NCI-H2196 (cell line): Measurements from ENCODE around the gene AUP1.
"Not testable (repeated sequence)": the region's sequence is repeated elsewhere in the genome, so short reads cannot be mapped to it uniquely, and the experiment has no call there.

Source experiments
- DNase-seq: peaks from one replicate; lab custom pipeline; 2025; ENCODE audit not compliant: unreplicated experiment; lab: John Stamatoyannopoulos, UW

The AUP1 gene, protein sequence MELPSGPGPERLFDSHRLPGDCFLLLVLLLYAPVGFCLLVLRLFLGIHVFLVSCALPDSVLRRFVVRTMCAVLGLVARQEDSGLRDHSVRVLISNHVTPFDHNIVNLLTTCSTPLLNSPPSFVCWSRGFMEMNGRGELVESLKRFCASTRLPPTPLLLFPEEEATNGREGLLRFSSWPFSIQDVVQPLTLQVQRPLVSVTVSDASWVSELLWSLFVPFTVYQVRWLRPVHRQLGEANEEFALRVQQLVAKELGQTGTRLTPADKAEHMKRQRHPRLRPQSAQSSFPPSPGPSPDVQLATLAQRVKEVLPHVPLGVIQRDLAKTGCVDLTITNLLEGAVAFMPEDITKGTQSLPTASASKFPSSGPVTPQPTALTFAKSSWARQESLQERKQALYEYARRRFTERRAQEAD

DNA sequence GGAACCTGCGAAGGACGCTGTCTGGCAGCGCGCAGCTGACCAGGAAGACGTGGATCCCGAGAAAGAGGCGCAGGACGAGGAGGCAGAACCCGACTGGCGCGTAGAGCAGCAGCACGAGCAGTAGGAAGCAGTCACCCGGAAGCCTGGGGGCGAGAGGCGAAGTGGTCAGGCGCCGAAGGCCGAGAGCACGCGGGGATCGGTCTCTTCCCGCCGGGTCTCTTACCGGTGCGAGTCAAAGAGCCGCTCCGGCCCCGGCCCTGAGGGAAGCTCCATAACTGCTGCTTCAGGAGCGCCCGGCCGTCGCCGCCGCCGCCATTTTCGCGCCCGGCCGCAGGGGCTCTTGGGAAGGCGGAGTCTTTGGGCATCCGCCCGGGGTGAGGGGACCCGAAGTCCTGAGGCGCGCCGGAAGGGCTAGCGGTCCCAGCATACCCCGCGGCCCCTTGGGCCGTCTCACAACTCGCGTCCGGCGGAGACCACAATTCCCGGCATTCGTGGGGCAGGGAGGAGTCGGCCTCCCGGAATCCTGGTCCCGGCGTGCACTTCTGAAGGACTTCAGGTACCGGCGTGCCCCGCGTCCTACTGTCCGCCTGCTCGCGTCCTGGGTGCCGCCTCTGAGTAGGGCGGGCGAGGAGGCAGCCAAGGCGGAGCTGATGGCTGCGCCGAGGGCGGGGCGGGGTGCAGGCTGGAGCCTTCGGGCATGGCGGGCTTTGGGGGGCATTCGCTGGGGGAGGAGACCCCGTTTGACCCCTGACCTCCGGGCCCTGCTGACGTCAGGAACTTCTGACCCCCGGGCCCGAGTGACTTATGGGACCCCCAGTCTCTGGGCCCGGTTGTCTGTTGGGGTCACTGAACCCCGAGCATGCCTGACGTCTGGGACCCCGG is at the start of gene AUP1, which contains the start of gene HTRA2:
TSS of gene AUP1 (minus strand) at position 350 of the 882 bp plus-strand sequence. CDS start at position 273, 77 bp downstream.
TSS of gene HTRA2 (plus strand) at position 577 of the 882 bp plus-strand sequence. CDS start at position 651, 74 bp downstream.
- peak; percentile 93 for DNase-seq

DNA sequence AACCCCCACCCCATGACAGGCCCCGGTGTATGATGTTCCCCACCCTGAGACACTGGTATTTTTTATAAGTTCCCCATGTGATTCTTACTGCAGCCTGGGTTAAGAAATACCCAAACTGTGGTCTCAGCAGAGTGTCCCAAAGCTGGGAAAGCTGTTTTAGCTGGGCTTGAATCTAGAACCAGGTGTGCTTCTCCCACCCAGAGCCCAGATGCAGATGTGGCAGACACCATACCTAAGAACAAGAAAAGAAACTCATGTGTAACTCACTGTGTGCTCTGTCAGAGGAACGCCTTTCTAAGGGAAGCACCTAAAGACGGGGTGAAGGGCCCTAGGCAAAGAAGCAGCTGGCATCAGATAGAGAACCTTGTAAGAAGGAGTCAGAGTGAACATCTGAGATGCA is 48.9 kb upstream of the AUP1 start:
- no peak for DNase-seq

DNA sequence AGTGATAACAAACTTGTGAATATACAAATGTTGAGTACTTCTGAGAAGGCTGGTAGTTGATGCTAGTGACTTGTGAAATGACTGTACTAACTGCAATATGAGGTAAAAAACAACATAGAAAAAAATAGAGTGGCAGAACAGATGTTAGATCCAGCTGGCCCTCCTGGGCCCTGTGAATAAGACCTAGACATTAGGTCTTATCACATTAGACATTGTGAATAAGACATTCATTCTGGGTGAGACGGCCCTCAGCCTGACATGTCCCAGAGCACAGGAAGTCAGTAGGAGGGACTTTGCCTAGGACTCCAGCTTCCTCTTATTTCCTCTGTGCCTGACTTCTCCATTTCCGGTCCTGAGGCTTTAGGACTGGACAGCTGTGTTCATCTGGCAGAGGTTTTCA is 47.9 kb upstream of the AUP1 start:
- DNase-seq = no peak

DNA sequence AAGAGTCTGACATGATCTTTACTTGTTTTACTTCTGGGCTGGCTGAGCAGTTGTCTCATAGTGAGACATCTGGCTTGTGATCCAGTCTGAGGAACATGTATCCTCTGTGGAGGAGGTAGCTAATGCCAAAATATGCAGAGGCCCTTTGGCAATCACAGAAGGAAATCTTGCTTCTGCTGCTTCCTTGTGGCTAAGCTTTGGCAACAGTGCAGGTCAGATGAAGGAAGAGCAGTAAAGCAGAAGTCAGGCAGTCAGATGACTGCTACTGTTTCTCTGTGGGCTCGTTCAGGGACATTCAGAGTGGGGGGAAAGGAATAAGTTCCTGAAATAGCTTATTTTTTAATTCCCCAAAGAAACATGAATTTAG is 47.3 kb upstream of the AUP1 start:
- no peak for DNase-seq

DNA sequence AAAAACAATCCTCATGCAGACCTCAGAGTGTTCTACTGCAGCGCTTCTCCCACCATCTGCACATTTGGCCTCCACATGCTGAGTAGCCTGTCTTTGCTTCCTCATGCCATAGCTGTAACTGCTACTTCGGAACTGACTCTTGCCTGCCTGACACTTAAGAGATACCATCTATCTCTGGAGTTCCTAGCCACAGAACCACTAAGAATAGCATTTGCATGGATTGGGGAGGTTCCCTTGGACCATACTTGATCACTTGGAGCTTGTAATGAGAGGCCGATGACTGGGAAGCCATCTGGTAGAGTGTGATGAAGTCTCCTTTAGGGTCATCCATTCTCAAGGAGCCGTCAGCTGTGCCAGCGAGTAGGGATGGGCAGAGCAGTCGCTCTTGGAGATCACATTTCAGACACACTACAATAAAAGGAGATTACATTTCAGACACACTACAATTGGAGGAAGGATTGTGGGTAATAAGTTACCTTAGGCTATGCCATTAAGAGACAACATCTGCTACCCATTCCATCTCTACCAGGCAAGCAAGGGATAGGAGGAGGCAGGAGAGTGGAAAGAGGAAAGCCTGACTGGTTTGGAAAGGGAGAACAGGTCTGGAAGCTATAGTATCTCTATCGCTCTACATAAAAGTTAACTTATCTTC is 46.8 kb upstream of the AUP1 start:
- no peak for DNase-seq

DNA sequence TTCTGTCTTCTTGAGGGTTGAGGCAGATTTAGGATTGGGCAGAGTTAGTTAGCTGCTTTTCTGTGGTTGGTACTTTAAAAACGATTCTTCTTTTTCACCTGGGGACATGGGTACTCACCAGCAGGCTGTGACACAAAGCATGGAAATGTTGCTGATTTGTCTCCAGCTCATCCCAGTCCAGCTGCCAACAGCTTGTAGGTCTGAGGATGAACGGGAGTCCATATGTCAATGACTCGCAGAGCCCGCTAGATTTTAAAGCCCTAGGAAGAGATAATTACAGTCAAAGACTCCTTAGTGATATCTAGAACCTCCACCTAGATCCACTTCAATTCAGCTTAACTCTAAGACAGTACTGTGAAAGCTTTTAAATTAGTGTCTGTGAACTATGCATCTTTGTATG is 45.8 kb upstream of the AUP1 start:
- no peak for DNase-seq

DNA sequence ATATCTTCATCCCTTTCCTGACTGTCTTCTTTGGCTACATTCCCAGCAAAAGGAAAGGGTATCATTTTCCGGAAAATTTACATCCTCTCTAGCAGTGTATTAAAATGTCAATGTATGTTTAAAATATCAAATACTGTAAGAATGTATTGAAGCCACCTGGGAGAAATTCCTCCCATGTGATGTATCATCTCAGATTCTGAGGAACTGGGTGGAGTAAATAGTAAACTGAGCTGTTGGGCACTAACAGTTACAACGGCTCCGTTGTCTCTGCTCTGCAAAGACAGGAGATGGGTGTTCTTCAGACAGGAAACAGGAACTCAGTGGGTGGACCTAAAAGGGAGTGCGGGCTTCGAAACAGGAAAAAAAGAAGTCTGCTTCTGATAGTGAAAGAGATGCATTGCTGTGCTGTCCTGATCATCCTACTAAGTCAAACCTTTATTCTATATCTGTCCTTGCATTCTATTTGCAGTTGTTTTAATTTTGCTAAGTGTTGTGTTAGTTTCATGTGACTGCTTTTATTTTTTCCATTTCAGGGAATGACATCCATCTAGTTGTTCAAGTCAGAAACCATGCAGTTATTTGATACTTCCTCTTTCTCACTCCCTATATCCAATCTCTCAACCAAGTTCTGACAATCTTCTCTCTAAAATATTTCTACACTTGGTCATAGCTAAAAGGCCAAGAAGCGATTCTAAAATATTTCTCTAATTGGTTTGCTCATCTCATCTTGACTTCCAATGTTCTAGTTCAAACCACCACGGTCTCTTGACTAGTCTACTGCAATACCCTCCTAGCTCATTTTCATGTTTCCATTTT is 44.4 kb upstream of the AUP1 start:
- DNase-seq = no peak

DNA sequence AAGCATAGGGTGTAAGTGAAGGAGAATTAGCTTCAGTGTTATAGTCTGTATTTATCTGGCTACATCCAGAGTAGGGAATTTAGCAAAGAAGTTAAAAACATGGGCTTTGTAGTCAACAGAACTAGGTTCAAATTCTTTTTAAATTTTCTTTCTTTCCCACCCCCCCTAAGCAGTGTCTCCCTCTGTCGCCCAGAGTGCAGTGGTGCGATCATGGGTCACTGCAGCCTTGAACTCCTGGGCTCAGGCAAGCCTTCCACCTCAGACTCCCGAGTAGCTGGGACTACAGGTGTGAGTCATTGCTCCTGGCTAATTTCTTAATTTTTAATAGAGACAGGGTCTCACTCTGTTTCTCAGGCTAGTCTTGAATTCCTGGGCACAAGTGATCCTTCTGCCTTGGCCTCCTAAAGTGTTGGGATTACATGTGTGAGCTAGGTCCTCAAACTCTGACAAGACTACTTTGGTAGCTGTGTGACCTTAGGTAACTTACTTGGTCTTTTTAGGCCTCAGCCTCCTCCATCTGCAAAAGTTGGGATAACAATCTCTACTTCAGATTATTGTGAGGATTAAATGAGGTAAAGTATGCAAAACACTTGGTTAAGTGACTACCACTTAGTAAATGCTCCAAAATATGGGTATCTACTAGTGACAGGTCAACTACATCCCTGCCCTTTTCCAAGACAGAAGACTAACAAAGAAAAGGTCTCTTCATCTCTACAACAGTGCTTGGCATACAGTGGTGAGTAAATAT is 42.8 kb upstream of the AUP1 start:
- no peak for DNase-seq

DNA sequence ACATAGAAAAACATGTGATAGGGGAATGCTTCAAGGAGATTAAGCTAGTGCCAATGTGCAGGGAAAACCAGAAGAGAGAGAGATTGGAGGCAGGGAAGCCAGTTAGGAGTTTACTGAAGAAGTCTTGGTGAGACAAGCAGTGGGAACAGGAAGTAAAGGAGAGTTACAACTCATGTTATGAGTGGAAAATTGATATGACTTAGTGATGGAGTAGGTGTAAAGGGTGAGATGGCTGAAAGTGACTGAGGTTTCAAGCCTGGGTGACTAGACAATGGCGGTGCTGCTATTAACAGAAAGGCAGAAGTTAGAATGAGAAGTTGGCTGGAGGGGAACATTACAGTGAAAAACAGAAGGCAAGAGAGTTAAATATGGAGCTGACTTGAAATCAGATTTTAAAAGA is 41.6 kb upstream of the AUP1 start:
- no peak for DNase-seq

DNA sequence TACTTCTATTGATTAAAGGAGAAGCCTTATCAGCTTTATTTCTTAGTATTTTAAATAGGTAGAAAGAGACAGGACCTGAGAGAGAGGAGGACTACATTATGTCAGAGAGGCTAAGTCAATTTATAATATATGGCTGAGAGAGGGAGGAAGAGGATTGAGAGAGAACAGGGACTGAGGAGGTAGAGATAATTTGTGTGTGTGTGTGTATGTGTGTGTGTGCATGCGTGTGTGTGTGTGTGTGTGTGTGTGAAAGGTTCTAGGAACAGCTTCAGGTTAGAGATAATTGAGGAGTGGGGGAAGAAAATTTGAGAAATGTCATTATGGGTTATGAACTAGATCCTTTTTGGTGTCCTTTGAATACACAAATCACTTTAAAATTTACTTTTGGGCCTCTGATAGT is 40.2 kb upstream of the AUP1 start:
- no peak for DNase-seq

DNA sequence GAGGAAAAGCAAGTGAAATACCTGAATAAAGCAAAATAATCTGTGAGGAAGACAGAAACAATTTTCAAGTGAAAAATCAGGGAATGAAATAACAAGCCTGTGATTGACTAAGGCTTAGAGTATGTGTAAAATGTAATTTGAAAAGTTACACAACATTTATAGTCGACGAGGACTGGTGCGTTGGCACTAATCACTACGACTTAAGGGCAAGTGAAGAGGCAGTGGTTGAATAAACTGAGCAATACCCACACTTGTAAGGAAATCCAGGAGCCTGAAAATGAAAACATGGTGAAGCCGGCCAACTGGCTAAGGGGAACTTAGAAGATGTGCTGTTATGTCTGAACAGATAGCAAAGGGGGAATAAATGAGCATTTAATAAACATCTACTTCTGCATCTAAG is 38.4 kb upstream of the AUP1 start:
- no peak for DNase-seq

DNA sequence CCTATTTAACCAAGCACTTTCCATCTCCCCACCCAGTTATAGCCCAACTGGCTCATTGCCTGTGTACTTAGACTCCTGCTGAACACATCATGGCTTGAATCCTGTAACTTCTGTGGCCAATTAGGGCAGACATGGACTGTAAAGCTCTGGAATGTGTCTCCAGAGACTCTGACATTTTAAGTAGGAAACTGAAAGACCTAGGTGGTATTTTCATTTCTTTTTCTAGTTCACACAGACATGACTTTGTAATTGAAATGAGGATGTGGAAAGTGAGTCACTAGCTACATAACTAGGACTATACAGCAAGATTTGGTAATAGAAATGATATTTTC is 37.2 kb upstream of the AUP1 start:
- no peak for DNase-seq

DNA sequence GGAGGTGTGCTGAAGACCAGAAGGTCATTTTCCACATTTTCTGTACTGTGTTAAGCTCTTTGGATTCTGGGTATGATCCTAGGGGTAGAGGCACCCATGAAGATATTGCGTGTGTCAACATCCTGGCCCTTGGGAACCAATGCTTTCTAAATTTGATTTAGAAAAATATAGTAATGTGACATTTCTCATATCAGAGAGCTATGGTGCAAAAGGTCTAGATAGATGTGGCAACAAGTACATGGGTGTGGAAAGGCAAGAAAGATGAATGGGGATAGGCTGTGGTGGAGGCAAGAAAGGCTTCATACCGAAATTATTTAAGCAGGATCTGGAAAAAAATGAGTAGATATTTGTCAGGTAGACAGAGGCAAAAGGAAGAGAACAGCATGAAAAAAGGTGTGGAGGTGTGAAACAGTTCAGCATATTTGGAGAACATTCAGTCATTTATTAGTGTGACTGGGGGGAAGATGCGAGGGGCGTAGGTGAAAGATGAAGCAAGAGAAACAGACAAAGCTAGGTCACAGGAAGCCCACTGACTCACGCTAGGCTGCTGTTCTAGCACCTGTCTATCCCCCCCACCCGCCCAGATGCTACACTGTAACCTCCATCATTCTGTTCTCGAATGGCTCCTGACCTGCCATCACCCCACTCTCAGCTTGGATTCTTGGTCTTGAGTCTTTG is 36.7 kb upstream of the AUP1 start:
- DNase-seq = no peak

DNA sequence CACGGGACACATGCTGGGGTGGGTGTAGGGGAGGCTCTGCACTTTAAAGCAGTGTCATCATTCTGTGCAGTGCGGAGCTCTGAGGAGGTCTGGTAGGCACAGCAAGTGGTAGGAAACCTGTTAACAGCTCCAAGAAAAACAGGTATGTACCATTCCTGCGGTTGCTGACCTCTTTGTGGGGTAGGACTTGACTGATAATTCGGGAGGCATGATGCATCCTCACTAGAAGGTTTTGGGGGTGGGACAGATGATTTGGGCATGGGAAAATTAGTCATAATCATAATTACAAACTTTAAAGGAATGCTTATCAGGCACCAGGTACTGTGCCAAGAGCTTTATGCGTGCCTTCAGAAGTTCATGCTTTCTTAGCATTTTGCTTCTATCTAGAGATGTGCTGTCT is 34.7 kb upstream of the AUP1 start:
- no peak for DNase-seq

DNA sequence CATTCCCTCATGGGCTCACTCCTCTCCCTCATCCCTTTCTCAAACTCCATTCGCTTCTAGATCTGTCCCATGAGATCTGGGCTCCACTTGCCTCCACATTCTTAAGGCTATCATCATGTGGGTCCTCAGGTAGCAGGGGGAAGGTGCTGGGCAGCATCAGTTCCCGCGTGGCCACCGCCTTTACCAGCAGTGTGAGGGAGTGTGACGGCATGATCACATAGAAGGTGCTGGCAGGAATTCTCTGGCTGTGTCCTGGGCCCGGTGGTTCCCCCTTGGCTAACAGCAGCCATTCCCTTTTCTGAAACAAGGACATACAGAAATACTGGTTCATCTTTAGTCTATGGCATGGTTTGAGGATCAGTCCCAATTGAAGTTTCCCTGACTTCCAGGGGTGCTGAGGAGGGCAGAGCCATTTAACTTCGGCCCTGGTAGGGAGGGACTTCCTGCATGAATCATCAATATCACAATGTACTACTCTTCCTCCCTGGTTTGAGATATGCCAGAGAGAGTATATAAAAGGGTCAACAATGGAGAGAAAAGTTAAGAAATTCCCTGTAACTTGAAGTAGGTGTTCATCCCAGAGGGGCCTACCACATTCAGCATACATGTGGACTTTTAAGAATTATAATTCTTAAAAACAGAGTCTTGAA is 32.7 kb upstream of the AUP1 start:
- no peak for DNase-seq

DNA sequence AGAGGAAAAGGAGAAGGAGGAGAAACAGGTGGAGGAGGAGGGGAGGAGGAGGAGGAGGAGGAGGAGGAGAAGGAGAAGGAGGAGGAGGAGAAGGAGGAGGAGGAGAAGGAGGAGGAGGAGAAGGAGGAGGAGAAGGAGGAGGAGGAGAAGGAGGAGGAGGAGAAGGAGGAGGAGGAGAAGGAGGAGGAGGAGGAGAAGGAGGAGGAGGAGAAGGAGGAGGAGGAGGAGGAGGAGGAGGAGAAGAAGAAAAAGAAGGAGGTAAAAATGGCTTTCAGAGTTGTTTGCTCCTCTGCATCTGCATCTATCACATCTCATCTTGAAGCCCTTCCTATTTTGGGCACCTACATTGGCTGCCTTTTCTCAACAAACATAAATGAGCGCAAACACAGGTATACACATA is 31.5 kb upstream of the AUP1 start:
- not testable (repeated sequence) for DNase-seq

DNA sequence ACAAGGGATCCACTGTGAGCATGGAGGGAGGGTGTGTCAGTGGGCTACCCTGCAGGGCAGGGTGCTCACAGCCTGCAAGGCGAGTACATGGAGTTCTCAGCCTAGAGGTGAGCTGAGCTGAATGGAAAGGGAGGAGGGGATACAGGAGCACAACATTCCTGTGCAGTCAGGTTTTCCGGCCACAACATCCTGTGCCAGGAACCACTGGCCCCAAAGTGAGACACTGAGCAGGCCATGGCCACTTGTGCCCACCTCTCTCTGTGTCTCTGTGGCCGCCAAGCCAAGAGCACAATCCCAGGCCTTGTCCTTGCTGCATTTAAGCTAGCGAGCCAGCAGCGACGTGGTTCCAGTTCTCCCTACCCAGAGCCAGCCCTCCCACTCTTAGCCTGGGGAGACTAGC is 31.1 kb upstream of the AUP1 start:
- DNase-seq = no peak

DNA sequence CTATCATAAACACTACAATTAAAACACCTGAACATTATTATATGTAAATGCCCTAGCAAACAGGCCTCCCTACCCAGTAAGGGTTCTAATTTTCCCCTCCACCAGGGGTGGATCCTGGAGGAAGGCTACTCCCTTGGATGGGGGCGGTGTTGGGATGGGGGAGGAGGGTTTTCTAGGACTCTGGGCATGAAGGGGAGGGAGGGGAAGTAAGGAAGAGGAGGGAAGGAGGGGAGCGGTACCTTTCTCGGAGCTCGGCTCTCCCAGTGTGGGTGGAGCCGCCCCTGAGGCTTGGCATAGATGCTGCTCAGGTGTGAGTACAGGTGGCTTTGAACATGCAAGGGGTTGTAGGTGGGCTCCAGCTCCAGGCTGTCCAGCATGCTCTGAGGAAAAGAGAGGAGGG is 30.4 kb upstream of the AUP1 start:
- DNase-seq = no peak
